Measurements from ENCODE around the gene BLOC1S4.

- TF ChIP-seq, protein P1, sequence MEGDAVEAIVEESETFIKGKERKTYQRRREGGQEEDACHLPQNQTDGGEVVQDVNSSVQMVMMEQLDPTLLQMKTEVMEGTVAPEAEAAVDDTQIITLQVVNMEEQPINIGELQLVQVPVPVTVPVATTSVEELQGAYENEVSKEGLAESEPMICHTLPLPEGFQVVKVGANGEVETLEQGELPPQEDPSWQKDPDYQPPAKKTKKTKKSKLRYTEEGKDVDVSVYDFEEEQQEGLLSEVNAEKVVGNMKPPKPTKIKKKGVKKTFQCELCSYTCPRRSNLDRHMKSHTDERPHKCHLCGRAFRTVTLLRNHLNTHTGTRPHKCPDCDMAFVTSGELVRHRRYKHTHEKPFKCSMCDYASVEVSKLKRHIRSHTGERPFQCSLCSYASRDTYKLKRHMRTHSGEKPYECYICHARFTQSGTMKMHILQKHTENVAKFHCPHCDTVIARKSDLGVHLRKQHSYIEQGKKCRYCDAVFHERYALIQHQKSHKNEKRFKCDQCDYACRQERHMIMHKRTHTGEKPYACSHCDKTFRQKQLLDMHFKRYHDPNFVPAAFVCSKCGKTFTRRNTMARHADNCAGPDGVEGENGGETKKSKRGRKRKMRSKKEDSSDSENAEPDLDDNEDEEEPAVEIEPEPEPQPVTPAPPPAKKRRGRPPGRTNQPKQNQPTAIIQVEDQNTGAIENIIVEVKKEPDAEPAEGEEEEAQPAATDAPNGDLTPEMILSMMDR (IDR thresholded peaks at IDR 0.05) = no peak
- TF ChIP-seq POLR2A (IDR thresholded peaks at IDR 0.05) = no peak
Measured at GRCh38 chr4:6696611-6697010, 19.4 kb upstream of the BLOC1S4 start.

All from upper lobe of left lung (tissue), 4 donors.